Testis (tissue), 3 donors: Measurements from ENCODE around the gene PKD2. TPM values are rescaled to one million over a fixed set of nuclear protein-coding genes. Genes with fewer than 3 reads are reported as not detected.

Experiments used
- DNase-seq: peaks from one replicate; pipeline ENCODE4 v3.0.0-alpha.2; 2019
- H3K27ac ChIP-seq, 2 donors: fragments of 200-600 bp; sonication (generic); one replicate each; pipeline ENCODE4 v1.5.1; 2019
- H3K27me3 ChIP-seq: fragments of 200-600 bp; sonication (generic); one replicate; pipeline ENCODE4 v1.5.1; 2019
- H3K36me3 ChIP-seq: fragments of 200-600 bp; sonication (generic); one replicate; pipeline ENCODE4 v1.5.1; 2017; ENCODE audit warnings: low read depth; ENCODE audit errors: missing control alignments
- H3K4me1 ChIP-seq: fragments of 200-600 bp; sonication (generic); one replicate; pipeline ENCODE4 v1.5.1; 2019
- H3K4me3 ChIP-seq, 2 donors: fragments of 200-600 bp; sonication (generic); one replicate each; pipeline ENCODE4 v1.5.1; 2017 to 2019
- H3K9me3 ChIP-seq: fragments of 200-600 bp; sonication (generic); one replicate; pipeline ENCODE4 v1.5.1; 2017
- CTCF ChIP-seq, 3 experiments: fragments of 450-650 bp in 2 of 3; fragments of 200-600 bp in 1 of 3; sonication (generic) in 1 of 3; IDR thresholded peaks; one replicate each; pipeline ENCODE4 v1.5.1; 2016 to 2019; ENCODE audit warnings: antibody characterized with exemption in 3 of 3, mild to moderate bottlenecking in 2 of 3, moderate library complexity in 1 of 3
- POLR2A ChIP-seq: fragments of 450-650 bp; IDR thresholded peaks from one replicate; pipeline ENCODE4 v1.6.1; 2017; ENCODE audit warnings: antibody characterized with exemption, mild to moderate bottlenecking, moderate library complexity
- WGBS, 2 donors: methylation state at CpG; one replicate each; pipeline ENCODE4 v1.1.5; 2018; 5-methylcytosine and 5-hydroxymethylcytosine counted together
- intact Hi-C: fragments of 100-400 bp; cut with DNase I; formaldehyde crosslinking; loops from one replicate; pipeline ENCODE4 v1.15.1; 2023; ENCODE audit warnings: low total_unique reads
- polyA plus RNA-seq: library from polyadenylated mRNA; stranded (reverse); fragments of 350-450 nt; fragmentation: Illumina TruSeq; extraction: RNeasy Lipid Tissue Mini Kit (QIAGEN cat#74804); gene quantifications from one replicate; pipeline ENCODE4 v1.2.3, GENCODE V29; 2014; ENCODE audit warnings: low read depth, low replicate concordance; ENCODE audit not compliant: insufficient read depth
- total RNA-seq, 2 donors: library from RNA; depleted of rRNA; stranded (reverse); fragments of >200 nt; gene quantifications; one replicate each; pipeline ENCODE4 v1.2.3, GENCODE V29; 2016

Gene PKD2
- total and polyA plus RNA-seq, 3 donors from 2014 or later = 18.7 to 52.8 (median 24.6) TPM

GRCh38 chr4:88062843-88063242, 55.4 kb downstream of the PKD2 start:
- intact Hi-C loops = no loop called here
- no peaks in the 10 kb centered on the region for H3K27me3 ChIP-seq
- no peak overlapping the region for H3K27ac ChIP-seq
- 83 to 94% methylated on average over 1 of the region's 1 CpG for WGBS, 2 donors
- no peak overlapping the region for H3K4me3 ChIP-seq
- TF ChIP-seq CTCF (IDR thresholded peaks at IDR 0.05) = no peak
- no peaks in the 10 kb centered on the region for H3K9me3 ChIP-seq
- H3K36me3 ChIP-seq = peaks cover 3% of the 10 kb centered on the region
- no peak for DNase-seq
- no peaks in the 10 kb centered on the region for H3K4me1 ChIP-seq

GRCh38 chr4:88063634-88064296, 56.3 kb downstream of the PKD2 start:
- Histone ChIP-seq H3K36me3 (peaks cover 3% of the 10 kb centered on the region), H3K27ac (no peak overlapping the region), H3K27me3 (no peaks in the 10 kb centered on the region), H3K9me3 (no peaks in the 10 kb centered on the region), H3K4me1 (no peaks in the 10 kb centered on the region), H3K4me3 (no peak overlapping the region)
- DNase-seq = no peak
- intact Hi-C loops = no loop called here
- WGBS, 2 donors = 86 to 90% methylated on average over 5 of the region's 5 CpGs
- TF ChIP-seq POLR2A (no peak), CTCF (IDR thresholded peaks at IDR 0.05) (no peak)

GRCh38 chr4:88064410-88064809, 57.0 kb downstream of the PKD2 start:
- no peak for DNase-seq
- intact Hi-C loops = no loop called here
- no peak overlapping the region for H3K27ac ChIP-seq
- TF ChIP-seq CTCF (IDR thresholded peaks at IDR 0.05) = no peak
- TF ChIP-seq POLR2A = no peak
- H3K4me3 ChIP-seq = no peak overlapping the region
- H3K4me1 ChIP-seq = no peaks in the 10 kb centered on the region
- H3K36me3 ChIP-seq = peaks cover 3% of the 10 kb centered on the region
- WGBS, 2 donors = 83 to 94% methylated on average over 6 of the region's 6 CpGs
- no peaks in the 10 kb centered on the region for H3K9me3 ChIP-seq
- H3K27me3 ChIP-seq = no peaks in the 10 kb centered on the region

GRCh38 chr4:88070031-88070430, 62.6 kb downstream of the PKD2 start:
- intact Hi-C loops = no loop called here
- H3K4me1 ChIP-seq = no peaks in the 10 kb centered on the region

More at GRCh38 chr4:88070031-88070430, 62.6 kb downstream of the PKD2 start:
- H3K4me3 ChIP-seq = no peak overlapping the region
- no peaks in the 10 kb centered on the region for H3K27me3 ChIP-seq
- H3K27ac ChIP-seq = no peak overlapping the region
- peaks cover 3% of the 10 kb centered on the region for H3K36me3 ChIP-seq
- DNase-seq = no peak
- no peaks in the 10 kb centered on the region for H3K9me3 ChIP-seq
- TF ChIP-seq POLR2A (no peak), CTCF (IDR thresholded peaks at IDR 0.05) (no peak)
- 92 to 96% methylated on average over 1 of the region's 1 CpG for WGBS, 2 donors
